Measurements from ENCODE around the gene UST.

Gene UST

DNA sequence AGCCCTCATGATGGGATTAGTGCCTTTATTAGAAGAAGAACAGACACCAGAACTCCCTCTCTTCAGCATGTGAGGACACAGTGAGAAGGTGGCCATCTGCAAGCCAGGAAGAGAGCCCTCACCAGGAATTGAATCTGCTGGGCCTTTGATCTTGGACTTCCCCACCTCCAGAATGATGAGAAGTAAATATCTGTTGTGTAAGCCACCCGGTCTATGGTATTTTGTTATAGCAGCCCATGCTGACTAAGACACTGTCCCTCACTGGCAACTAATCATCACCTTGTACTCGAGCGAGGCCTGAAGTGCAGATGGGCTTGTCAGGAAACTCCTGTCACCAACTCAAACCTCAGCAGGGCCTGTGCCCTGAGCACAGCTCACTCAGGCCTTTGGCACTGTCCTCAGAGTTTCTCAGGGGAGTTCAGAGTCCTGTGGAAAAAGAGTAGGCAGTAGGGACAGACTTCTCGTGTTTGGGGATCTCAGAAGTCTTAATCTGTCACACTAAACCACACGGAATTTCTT is 62.0 kb downstream of the UST start:
- no peak for DNase-seq

DNA sequence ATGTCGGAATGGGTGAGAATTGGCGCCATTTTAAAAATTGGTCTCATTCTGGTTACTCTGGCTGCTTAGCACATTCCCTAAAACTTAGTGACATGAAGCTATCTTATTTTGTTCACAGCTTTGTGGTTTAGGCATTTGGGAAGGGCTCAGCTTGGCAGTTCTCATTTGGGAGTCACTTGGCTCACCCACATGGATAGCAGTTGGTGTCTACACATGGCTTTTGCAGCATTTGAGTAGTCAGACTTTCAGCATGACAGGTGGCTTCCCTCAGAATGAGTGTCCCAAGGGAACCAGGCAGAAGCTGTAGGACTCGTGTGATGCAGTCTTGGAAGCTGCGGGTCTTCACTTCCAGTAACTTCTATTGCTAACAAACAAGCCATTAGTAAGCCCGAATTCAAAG is 64.6 kb downstream of the UST start:
- DNase-seq = no peak

- DNase-seq = no peak
These were observed 67.4 kb downstream of the UST start for GRCh38 chr6:148814082-148814790.

- DNase-seq = no peak
These were observed 68.0 kb downstream of the UST start for GRCh38 chr6:148814869-148815268.

- no peak for DNase-seq
These were observed 69.3 kb downstream of the UST start for GRCh38 chr6:148816117-148816516.

DNA sequence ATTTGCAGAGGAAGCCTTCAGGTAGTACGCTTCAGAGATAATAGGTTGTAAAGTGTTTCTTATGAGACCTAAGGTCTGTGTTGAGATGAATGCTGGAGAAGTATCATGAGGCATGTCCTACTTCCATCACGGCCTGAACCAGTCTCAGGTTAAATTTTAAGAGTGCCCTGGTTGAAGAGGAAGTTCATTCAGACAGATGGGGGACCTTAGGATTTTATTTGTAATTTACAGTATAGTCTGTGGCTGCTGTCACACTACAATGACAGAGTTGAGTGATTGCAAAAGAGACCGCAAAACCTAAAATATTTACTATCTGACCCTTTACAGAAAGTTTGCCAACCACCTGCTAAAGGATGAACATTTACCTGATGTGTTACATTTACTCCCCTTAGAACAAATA is 70.9 kb downstream of the UST start:
- DNase-seq = no peak

- no peak for DNase-seq
These were observed 72.2 kb downstream of the UST start for GRCh38 chr6:148818939-148819575.

DNA sequence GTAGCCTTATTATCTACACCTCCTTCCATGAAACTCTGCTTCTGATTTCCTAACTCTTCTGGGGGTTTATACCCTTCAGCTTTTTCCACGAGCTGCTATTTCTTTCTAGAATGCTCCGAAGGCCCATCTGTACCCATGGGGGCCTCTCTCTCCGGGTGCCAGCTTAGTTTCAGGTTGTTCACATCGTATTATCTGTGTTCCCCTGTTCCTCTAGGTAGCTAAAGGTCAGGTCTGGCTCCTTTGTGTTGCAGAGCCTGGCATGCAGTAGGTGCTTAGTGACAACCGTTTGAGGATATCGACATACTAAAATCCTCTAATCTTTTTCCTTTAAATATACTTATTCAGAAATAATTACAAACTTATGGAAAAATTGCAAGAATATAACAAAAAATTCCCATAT is 73.0 kb downstream of the UST start:
- DNase-seq = no peak

GRCh38 chr6:148822819-148823218 is 76.0 kb downstream of the UST start:
- DNase-seq = no peak

GRCh38 chr6:148824291-148824690 is 77.5 kb downstream of the UST start:
- no peak for DNase-seq

- DNase-seq = no peak
These were observed 78.1 kb downstream of the UST start for GRCh38 chr6:148824960-148825359.

- no peak for DNase-seq
These were observed 78.7 kb downstream of the UST start for GRCh38 chr6:148825492-148825891.

DNA sequence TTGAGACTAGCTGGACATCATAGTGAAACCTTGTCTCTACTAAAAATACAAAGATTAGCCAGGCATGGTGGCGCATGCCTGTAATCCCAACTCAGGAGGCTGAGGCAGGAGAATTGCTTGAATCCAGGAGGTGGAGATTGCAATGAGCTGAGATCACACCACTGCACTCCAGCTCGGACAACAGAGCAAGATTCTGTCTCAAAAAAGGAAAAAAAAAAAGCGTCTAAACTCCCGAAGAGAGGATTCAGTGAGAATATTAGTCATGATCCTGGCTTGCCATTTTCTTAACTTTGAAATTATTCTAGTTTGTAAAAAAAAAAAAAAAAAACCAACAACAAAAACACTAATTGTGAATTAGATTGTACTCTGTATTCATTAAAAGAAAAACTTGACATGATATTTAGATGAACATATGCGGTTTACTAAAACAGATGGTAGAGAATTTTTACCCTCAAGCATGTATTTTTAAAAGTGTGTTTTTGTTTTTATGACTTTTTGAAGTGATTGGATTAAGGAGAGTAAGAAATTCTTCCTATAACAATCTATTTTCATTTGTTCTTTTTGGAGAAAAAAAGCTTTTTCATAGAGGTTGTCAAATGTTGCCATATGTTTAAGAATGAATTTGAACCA is 80.7 kb downstream of the UST start:
- DNase-seq = no peak

- no peak for DNase-seq
These were observed 81.2 kb downstream of the UST start for GRCh38 chr6:148828047-148828446.

DNA sequence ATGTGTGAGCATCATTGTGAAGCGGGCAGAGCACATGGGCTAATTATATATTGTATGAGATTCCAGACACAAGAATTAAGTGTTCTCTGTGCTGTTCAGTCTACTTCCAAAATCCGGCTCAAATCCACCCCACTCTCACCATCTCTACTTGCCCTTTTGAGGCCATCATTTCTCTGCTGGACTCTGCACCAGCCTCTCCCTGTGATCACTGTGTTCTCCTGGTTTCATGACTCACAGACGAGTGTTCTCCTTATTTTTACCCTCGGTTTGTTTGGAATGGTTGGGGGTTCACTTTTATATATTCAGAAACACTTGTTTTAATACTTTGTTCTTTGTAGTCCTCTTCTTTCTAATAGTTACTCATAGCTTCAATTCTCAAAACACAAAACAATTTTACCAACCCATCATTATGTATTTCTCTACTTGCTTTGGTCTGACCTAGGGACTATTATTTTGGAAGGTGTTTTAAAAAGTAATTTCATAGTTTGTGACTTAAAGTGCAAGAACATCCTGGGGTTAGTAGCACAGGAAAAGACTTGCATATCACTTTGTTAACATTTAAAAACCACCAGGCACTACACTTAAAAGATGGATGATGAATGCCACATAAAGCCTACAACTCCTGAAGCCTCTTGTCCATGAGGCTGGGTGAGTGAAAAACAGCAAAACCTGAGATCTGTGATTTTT is 82.7 kb downstream of the UST start:
- DNase-seq = peak in 1 of 2 donors; percentile 21

DNA sequence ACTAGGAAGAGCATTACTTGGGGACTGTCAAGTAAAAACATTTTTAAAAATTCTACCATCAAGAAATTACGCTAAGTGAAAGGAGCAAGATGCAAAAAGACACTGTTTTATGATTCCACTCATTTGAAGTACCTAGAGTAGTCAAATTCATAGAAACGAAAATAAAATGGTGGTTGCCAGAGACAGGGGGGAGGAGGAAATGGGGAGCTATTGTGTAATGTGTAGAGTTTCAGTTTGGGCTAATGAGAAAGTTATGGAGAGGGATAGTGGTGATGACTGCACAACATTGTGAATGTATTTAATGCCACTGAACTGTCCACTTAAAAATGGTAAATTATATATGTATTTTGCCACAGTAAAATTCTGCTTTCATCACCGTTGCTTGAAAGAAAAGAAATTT is 83.8 kb downstream of the UST start:
- peak in 1 of 2 donors; percentile 37 for DNase-seq

DNA sequence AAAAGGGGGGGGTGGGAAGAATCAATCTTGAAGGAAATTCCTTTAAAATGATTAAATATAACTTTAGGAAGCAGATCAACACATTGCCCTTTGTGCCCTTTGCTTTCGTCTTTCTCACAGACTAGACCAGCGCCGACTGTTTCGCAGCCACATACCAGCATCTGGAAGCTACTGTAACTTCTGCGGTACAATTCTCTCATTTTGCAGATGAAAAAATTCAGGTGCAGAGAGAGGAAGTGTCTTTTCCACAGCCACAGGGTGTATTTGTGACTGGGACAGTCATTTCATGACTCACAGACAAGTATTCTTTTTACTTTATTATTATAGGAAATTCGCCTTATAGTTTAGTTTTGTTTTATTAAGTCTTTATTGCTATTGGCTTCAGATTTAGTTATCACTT is 84.2 kb downstream of the UST start:
- DNase-seq = peak; percentile 25 to 51

DNA sequence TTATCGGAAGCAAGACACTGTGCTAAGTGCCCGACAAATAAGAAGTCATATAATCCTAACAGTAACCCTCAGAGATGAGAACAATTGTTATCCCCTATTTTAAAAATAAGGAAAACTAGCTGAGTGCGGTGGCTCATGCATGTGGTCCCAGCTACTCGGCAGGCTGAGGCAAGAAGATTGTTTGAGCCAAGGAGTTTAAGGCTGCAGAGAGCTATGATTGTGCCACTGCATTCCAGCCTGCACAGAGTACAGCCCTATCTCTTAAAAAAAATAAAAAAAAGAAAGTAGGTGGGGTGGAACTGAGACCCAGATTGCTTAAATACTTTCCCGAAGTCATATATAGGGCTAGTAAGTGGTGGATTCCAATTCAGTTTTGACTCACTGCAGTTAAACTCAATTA is 84.7 kb downstream of the UST start:
- no peak for DNase-seq

DNA sequence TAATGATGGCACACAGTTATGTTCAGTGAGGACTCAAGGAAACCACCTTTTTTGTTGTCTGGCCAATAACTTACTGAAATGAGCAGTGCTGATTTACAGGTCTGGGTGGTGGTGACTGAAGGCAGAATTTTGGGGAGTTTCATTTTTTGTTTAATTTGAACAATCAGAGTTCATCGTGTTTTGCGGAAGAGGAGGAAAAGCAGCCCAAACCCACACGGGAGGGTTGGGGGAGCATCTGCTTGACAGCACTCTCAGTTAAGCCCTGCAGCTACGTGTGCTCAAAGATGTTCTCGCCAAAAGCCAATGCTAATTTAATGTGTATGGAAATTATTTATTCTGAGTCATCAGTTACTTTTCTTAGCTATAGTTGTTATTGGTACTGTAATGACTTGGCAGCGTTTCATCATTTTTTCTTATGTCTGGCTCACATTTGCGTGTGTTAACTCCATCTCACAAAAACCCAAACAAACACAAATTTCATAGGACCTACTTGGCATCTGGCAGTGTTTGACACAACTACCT is 89.2 kb downstream of the UST start:
- peak in 1 of 2 donors; percentile 8 for DNase-seq

DNA sequence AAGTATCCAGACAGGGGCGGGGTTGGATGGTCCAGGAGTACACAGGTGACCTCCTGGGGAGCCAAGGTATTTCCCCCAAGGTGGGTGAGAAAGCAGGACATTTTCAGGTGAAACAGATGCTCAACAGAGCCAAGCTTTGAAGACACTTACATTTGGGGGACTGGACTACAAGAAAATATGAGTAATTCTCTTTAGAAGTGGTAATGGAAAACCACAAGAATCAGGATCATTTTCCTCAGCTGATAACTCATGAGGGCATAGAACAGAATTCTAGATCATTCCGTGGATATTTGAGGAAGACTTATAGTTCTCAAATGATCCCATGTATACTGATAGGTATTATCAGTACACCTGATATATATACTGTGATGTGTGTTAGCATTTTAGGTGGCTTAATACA is 89.9 kb downstream of the UST start:
- no peak for DNase-seq

- no peak for DNase-seq
These were observed 91.1 kb downstream of the UST start for GRCh38 chr6:148837941-148838340.

DNA sequence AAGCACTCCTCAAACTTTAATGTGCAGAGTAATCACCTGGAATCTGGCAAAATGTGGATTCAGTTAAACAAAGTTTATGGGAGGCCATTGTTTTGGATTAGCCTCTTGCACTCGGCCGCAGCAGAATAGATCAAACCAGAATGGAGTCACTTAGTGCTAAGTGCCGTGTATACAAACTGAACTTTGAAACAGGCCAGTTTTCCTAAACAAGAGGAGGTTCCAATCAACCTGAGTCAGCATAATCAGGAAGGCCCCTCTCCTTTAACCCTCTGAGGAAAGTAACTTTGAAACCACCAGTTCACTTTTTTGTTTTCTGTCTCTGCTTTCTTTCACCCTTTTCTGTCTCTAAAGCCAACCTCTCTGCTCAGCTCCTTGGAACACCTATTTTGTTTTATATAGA is 92.2 kb downstream of the UST start:
- DNase-seq = no peak

DNA sequence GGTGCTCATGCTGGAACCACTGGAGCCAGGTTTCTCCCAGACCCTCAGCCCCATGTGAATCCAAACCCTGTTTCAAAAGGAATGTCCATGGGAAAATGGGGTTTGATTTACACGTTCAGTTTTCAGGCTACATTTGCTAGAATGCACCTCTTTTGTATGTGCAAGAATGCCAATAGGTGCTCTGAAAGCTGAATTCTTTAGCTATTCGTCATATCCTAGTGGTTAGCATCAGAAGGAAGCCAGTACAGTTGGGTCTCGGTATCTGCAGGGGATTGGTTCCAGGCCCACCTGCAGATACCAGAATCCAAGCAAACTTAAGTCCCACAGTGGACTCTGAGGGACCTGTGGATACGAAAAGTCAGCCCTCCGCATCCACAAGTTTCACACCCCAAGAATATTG is 93.4 kb downstream of the UST start:
- no peak for DNase-seq

All from CD4-positive, alpha-beta T cell treated with Interleukin-4 for 1 hour (primary cell).